Right lobe of liver (tissue), 6 donors: Measurements from ENCODE around the gene PIWIL4. TPM values are rescaled to one million over a fixed set of nuclear protein-coding genes. Genes with fewer than 3 reads are reported as not detected.

Experiments used
- ATAC-seq, 4 donors: fragments of 200-7000 bp; cut with Tn5 transposase; one replicate each; pipeline ENCODE4 v1.9.1; 2020; ENCODE audit warnings: mild to moderate bottlenecking in 4 of 4, moderate library complexity in 4 of 4
- DNase-seq, 3 donors: peaks; one replicate each; pipeline ENCODE4 v3.0.0-alpha.2; 2020
- H3K27ac ChIP-seq, 3 donors: fragments of 200-600 bp; one replicate each; pipeline ENCODE4 v1.8.0; 2022
- H3K27me3 ChIP-seq, 2 donors: fragments of 200-600 bp; one replicate each; pipeline ENCODE4 v1.8.0; 2022
- H3K36me3 ChIP-seq, 4 donors: fragments of 200-600 bp; sonication (generic) in 1 of 4; one replicate each; pipeline versions ENCODE4 v1.5.1 to v1.8.0; 2017 to 2022; ENCODE audit warnings: control low read depth in 1 of 4
- H3K4me1 ChIP-seq, 4 donors: fragments of 200-600 bp; sonication (generic) in 1 of 4; one replicate each; pipeline versions ENCODE4 v1.5.1 to v1.8.0; 2017 to 2022; ENCODE audit warnings: control low read depth in 1 of 4
- H3K4me3 ChIP-seq, 3 donors: fragments of 200-600 bp; one replicate each; pipeline ENCODE4 v1.8.0; 2022
- H3K9me3 ChIP-seq, 4 donors: fragments of 200-600 bp; sonication (generic) in 1 of 4; one replicate each; pipeline versions ENCODE4 v1.5.1 to v1.8.0; 2017 to 2022; ENCODE audit warnings: control low read depth in 1 of 4
- POLR2A ChIP-seq: fragments of 450-650 bp; IDR thresholded peaks from one replicate; pipeline ENCODE4 v1.6.1; 2017; ENCODE audit warnings: antibody characterized with exemption, mild to moderate bottlenecking
- WGBS: methylation state at CpG from one replicate; pipeline ENCODE4 v1.1.6; 2018; ENCODE audit warnings: low coverage, low lambda C conversion rate; ENCODE audit not compliant: insufficient coverage; ENCODE audit errors: missing lambda C conversion rate; 5-methylcytosine and 5-hydroxymethylcytosine counted together
- intact Hi-C, 2 donors: fragments of 100-400 bp; cut with DNase I; formaldehyde crosslinking; loops; one replicate each; pipeline versions ENCODE4 v1.11.2 to v1.14.1; 2022
- total RNA-seq, 6 experiments: library from RNA; depleted of rRNA in 2 of 6; stranded (reverse); fragments of >200 nt in 2 of 6; fragmentation: NEBNext Ultra II Directional in 3 of 6; extraction: Animal tissue kit (Norgen Biotek cat#: 25700) in 3 of 6; gene quantifications; one replicate each; pipeline versions ENCODE4 v1.1.0 to v1.2.4, GENCODE V29; 2016 to 2023
- TF ChIP-seq, protein P1 (sequence below), 4 donors: fragments of 200-600 bp in 3 of 4; fragments of 450-650 bp in 1 of 4; IDR thresholded peaks; one replicate each; pipeline versions ENCODE4 v1.5.1 to v1.8.0; 2016 to 2022; ENCODE audit warnings: antibody characterized with exemption in 4 of 4, mild to moderate bottlenecking in 2 of 4
- donor health status: DM: no; HTN: yes; CAD: no.
- donor health status: DM: no; HTN: no; CAD: no.
- donor health status: DM: no; HTN: no; CAD: no.
- donor health status: DM: no; HTN: yes; CAD: no.
- donor health status: DM: no; HTN: yes; CAD: no.

PIWIL4 gene
- total RNA-seq, 6 experiments from 2014 or later: 0.12 to 0.71 (median 0.51) TPM

DNA sequence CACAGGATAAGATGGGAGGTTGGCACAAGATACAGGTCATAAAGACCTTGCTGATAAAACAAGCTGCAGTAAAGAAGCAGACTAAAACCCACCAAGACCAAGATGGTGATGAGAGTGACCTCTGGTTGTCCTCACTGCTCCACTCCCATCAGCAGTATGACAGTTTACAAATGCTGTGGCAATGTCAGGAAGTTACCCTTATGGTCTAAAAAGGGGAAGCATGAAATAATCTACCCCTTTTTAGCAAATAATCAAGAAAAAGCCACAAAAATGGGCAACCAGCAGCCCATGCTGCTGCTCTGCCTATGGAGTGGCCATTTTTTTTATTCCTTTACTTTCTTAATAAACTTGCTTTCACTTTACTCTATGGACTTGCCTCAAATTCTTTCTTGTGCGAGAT lies 8.7 kb upstream of the PIWIL4 start:
- Histone ChIP-seq H3K4me3 (no peak overlapping the region), H3K4me1 (no peaks in the 10 kb centered on the region), H3K9me3 (no peaks in the 10 kb centered on the region), H3K27ac (no peak overlapping the region), H3K36me3 (no peaks in the 10 kb centered on the region), H3K27me3 (no peaks in the 10 kb centered on the region)
- TF ChIP-seq, protein P1, sequence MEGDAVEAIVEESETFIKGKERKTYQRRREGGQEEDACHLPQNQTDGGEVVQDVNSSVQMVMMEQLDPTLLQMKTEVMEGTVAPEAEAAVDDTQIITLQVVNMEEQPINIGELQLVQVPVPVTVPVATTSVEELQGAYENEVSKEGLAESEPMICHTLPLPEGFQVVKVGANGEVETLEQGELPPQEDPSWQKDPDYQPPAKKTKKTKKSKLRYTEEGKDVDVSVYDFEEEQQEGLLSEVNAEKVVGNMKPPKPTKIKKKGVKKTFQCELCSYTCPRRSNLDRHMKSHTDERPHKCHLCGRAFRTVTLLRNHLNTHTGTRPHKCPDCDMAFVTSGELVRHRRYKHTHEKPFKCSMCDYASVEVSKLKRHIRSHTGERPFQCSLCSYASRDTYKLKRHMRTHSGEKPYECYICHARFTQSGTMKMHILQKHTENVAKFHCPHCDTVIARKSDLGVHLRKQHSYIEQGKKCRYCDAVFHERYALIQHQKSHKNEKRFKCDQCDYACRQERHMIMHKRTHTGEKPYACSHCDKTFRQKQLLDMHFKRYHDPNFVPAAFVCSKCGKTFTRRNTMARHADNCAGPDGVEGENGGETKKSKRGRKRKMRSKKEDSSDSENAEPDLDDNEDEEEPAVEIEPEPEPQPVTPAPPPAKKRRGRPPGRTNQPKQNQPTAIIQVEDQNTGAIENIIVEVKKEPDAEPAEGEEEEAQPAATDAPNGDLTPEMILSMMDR (IDR thresholded peaks at IDR 0.05): no peak
- no peak for TF ChIP-seq POLR2A
- ATAC-seq (peak in 2 of 4 donors; percentile 23 to 38), DNase-seq (no peak)
- intact Hi-C loops: no loop called here
- 91% methylated on average over 1 of the region's 1 CpG for WGBS

DNA sequence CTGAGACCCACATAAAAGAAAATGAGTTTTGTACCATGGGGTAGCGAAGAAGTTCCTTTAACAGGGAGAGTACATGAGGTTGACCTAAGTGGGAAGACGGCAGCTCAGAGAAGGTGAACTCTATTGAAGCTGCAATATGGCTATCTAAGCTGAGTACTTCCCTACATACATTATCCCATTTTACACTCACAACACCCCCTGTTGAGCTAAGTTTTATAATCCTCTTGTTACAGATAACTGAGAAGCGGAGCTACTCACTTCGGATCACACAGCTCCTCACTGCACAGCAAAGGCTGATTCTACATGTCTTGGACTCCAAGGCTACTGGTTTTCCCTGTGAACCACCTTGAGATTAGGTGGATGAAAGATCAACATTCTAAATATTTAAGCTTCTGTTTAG lies 8.2 kb upstream of the PIWIL4 start:
- H3K36me3 ChIP-seq: no peaks in the 10 kb centered on the region
- no peaks in the 10 kb centered on the region for H3K27me3 ChIP-seq
- 84% methylated on average over 4 of the region's 4 CpGs for WGBS
- no peak for TF ChIP-seq POLR2A
- TF ChIP-seq, protein P1 (IDR thresholded peaks at IDR 0.05): no peak
- intact Hi-C loops: no loop called here
- no peaks in the 10 kb centered on the region for H3K4me1 ChIP-seq
- no peak for DNase-seq
- H3K27ac ChIP-seq: no peak overlapping the region
- no peak for ATAC-seq
- H3K4me3 ChIP-seq: no peak overlapping the region
- H3K9me3 ChIP-seq: no peaks in the 10 kb centered on the region

DNA sequence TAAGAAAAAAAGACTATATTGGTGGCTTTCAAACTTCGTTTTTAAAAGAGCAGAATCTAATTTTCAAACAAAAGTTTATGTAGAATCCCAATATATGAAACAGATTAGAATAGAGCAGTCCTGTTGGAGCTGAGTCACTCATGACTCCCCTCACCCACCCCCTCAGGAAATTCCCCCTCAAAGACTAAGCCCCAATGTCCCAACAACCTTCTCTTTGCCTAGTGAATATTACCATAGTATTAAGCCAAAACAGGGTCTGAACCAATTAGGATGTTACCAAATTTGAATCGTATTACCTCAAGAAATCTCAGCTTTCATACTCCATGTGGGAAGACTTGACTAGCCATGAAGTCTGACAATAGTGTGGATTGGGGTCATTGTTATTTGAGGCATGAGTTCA lies 7.8 kb upstream of the PIWIL4 start:
- Histone ChIP-seq H3K4me3 (no peak overlapping the region), H3K36me3 (no peaks in the 10 kb centered on the region), H3K27me3 (no peaks in the 10 kb centered on the region), H3K27ac (no peak overlapping the region), H3K4me1 (no peaks in the 10 kb centered on the region), H3K9me3 (no peaks in the 10 kb centered on the region)
- no peak for ATAC-seq
- intact Hi-C loops: no loop called here
- no peak for TF ChIP-seq POLR2A
- TF ChIP-seq, protein P1 (IDR thresholded peaks at IDR 0.05): no peak
- no peak for DNase-seq
- WGBS: 83% methylated on average over 2 of the region's 2 CpGs

DNA sequence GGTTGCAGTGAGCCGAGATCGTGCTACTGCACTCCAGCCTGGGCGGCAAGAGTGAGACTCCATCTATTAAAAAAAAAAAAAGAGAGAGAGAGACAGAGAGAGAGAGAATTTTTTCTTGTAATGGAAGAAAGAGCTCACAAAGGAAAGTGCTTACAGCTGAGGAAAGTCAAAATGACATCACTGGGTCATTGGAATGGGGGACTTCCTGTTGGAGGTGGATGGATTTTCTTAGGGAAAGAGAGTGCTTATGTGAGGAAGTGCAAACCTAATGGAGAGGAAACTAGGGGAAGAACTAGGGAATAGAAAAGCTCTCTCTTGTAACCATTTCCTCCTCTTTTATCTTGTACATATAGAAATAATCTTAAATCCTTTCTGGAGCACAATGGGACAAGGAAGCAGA lies 6.3 kb upstream of the PIWIL4 start:
- Histone ChIP-seq H3K4me1 (no peaks in the 10 kb centered on the region), H3K36me3 (no peaks in the 10 kb centered on the region), H3K4me3 (no peak overlapping the region), H3K27me3 (no peaks in the 10 kb centered on the region), H3K27ac (no peak overlapping the region), H3K9me3 (no peaks in the 10 kb centered on the region)
- ATAC-seq: peak in 1 of 4 donors; percentile 21
- 94% methylated on average over 3 of the region's 3 CpGs for WGBS
- no peak for TF ChIP-seq POLR2A
- TF ChIP-seq, protein P1 (IDR thresholded peaks at IDR 0.05): no peak
- intact Hi-C loops: no loop called here
- DNase-seq: no peak
